ENCODE data around the gene HPS1. TPM values are rescaled to one million over a fixed set of nuclear protein-coding genes. Genes with fewer than 3 reads are reported as not detected.
A peak's percentile ranks its signal among the peaks of the same experiment; 100 is the strongest.

The HPS1 gene
- total RNA-seq, 1 donor from 2014 or later: 35.0 TPM

DNA sequence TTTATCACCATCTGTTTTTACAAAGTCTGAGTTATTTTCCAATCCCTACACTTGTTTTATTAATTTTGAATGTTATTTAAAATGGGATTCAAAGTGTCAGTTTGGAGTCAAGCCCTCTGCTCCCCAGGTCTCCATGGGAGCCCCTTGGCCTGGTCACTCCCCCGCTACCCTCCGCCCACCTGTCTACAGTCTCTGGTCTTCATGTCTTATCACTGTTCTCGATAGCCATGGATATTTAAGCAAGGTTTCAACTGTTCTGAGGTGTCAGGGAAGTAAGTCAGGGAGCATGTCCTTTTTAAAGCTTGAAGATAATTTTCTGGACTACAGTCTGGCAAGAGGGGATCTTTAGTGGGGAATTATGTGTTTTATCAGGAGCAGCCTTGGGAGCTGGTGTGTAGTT is 19.1 kb upstream of the HPS1 start:
- DNase-seq (ENCODE audit: low read depth): no peak

DNA sequence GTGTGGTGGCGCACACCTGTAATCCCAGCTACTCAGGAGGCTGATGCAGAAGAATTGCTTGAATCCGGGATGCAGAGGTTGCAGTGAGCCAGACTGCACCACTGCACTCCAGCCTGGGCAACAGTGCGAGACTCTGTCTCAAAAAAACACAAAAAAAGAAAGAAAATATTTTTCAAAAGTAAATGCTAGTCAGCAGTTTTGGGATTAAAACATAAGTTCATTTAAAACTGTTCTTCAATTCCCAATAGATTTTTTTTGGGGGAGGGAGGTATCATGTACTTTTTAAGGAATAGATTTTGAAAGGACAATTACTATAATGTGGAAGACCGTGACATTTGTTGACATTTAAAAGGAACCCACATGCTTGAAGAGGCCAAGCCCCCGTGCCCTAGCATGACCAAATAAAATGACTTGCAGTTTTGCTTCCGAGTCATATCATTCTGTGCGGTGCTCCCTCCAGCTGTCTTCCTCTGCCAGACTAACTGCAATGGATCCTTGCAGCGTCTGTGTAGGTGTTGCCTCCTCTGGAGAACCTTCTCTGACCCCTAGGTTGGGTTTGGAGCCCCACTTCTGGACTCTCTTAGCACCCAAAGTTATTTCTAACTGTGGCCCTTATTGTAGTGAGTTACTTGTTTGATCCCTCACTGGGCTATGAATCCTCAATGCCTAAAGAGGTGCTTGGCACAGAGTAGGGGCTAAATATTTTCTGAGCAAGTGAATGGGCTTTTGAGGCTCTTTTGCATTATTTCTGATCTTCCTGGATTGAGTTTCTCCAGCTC is 17.4 kb upstream of the HPS1 start:
- no peak for DNase-seq (ENCODE audit: low read depth)

DNA sequence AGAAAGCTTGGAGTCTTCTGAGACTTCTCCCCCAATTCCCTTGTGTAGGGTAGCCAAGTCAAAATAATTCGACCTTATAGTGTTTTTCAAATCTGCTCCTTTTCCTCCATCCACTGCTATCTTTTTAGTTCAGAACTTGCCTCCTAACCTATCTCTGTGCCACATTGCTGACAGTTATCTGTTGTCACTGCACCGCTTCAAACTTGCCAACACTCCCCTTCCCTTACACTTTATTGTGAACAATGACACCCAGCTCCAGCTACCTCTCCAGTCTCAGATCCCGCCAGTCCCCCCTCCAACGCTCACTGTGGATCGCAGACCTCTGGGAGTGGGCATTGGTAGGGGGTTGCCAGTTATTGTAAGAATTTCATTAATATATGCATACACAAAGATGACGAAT is 16.3 kb upstream of the HPS1 start:
- no peak for DNase-seq (ENCODE audit: low read depth)

DNA sequence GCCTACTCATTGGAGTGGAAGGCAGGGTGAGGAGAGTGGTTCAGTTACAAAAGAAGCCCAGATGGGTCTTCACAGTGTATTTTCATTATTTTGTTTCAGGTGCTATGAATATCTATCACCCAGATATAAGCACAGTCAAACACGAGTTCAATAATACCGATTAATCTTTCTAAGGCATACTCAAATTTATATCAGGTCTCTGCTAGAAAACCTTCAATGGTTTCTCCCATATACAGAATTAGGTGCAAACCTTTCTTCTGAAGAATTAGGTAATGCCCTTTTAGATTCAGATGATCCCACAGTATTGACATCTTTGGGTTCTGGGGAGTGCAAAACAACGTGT is 14.7 kb upstream of the HPS1 start:
- no peak for DNase-seq (ENCODE audit: low read depth)

DNA sequence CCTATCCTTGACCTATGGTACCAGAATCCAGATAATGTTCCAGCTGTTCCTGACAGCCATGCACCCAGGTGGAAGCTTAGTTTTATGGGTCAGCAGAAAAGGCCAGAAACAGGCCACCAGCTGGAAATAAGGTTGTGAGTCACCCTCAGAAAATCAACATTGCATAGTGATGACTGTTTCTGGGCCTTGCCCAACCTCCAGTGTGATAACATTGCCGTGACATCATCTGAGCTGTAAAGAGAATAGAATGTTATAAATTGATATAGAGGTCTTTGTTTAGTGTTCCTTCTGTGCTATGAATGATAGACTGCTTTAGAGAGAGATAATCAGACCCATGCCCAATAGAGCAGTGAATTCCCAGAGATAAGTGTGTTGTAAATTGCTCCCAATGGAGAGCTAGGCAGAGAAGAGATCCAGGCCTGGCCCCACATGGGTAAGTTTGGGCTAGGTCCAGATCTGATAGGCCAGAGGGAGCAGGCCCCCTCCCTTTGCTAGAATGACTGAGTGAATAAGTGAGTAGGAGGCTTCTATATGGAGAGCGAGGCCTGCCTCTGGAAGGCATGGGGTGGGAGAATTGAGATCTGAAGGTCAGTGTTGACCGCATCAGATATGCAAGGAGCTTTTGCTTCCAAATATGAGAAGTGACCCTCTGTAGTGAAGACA is 14.2 kb upstream of the HPS1 start:
- peak; percentile 84 for DNase-seq (ENCODE audit: low read depth)

DNA sequence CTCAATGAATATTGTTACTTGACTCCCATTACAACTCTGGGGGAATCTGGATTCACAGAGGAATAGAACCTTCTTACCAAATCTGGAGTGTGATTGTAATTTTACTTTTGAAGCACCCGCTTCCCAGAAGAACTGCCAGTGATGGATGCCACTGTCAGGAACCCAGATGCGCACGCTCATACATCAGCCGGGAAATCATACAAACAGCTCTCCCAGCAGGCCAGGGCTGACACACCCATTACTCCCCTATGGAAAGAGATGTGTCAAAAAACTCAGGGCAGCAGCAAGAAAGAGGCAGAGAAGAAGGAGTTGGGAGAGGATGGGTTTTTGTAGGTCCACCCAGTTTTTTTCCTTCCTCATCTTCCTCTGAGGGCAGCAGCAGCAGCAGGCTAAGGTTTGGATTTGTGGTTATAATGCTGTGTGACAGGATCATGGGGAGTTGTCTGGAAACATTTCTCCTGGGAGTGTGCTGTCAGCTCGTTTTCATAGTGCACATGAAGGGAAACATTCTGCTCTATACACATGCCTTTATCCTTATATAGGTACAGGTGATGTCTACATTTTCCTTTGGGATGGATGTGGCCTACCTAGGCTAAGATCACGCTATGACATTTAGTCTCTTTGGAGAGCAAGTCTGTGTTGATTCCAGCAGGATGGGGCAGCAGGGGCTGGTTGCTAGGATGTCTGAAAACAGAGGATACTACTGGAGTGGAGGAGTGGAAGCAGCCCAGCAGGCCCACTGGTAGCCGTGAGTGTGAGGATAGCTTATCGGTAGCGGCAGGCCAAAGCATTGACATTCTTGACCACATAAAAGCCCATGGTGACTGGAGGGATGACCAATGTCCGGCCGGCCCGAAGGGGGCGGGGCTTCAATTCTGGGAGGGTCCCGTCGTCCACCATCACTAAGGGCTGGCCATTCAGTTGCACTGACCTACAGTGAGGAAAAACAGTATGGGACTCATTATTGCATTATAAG is 12.4 kb upstream of the HPS1 start:
- DNase-seq (ENCODE audit: low read depth): no peak

DNA sequence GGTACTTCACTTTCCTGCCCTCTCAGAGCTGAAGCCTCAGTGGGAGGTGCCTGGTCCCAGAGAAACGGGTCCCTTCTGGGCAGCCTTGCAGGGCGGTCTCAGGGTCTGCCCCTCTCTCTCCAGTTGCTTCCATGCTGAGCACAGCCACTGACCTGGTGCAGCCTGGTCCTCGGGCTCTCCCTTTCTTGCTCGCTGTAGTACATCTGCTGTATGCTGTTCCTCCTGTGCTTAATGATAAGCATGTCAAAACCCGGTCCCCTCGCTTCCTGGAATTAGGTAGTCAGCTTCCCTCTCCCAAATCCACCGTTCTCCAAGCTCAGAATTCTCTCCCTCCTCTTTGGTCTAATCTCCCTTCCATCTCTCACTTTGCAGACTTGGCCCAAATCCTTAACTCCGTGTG is 11.0 kb upstream of the HPS1 start:
- DNase-seq (ENCODE audit: low read depth): no peak

DNA sequence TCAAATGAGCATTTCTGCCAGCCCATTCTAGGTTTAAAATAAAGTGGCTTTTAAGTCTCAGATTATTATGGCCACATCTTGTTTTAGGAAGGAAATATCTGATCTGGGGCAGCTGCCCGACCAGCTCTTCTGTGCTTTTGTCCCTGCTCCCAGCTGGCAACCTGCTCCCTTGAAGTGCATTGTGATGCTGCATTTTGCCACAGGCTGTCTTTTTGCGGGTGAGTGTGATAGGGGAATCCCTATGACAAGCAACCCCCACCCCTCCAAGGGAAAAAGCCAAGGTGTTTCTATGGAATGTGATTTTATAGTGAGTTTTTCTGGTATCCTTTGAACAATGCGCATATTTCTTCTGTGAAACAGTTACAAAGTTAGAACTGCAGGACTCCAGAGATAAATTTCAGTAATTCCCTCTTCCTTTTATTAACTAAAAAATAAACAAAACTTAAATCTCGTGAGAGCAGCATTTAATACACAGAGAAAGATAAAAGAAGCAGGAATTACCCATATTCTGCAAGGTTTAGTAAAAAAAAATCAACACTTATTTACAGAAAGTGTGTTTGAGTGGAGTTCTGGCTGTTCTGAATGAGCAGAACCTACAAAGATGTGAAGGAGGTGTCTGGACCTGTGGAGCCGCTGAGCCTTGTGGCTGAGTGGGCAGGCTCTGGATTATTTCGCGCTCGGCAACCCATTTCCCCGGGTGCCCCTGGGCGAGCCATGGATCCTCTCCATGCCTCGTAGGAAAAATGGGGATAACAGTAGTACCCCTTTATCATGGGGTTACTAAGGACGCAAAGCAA is 10.1 kb upstream of the HPS1 start:
- DNase-seq (ENCODE audit: low read depth): no peak

DNA sequence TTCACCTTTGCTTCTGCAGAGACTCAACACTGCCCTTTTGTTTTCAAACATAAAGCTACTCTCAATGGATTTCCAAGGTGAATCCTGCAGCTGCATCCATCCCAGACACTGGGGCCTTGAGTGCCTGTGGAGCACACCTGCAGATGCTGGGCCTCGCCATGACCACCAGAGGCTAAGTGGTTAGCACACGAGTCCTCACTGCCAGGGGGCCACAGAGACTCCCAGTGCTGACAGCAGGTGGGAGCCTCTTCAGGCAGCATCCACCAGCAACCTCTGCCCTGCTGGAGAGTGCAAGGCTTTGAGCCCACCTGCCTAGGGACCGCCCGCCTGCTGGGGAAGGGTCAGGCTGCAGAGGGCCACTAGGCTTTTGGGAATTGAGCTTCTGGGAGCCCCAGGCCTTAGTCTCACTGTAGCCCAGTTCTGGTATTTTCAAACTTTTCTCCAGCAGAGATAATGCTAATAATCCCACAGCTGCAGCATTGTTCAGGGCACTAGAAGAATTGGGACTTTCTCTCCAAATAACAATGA is 9.4 kb upstream of the HPS1 start:
- no peak for DNase-seq (ENCODE audit: low read depth)

DNA sequence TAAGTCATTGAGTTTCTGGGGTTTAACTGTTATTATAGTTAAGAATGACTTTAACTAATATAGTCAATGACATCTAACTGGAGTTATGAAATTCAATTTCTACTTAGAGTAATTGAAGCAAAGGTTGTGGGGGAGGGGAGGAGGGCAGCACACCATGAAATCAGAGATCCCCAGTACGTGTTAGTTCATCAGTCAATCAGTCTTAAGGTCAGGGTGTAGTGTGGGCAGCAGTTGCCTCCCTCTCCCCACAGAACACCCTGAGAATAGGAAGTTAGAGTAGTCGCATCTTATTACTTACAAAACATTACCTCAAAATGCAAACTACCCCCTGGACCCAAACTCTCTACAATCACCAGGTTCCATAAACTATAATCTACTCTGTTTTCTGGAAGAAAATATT is 7.0 kb upstream of the HPS1 start:
- DNase-seq (ENCODE audit: low read depth): no peak

DNA sequence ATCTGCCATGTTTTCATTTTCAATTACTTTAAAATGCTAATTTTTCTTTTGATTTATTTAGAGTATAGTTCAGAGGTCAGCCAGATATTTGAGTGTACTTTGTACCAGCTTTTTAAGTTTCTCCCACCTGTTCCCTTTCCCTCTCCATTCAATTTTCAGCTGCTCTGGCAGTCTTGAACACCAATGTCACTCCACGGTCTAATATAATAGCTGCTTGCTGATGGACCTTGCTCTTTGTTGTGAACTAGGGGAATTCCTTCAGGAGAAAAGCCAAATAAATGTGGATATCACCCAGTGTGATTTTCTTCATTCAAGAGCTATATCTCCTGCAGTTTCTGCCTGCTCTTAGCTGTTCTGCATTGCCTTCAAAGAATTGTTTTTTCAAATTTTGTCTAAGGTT is 3.9 kb upstream of the HPS1 start:
- DNase-seq (ENCODE audit: low read depth): no peak

DNA sequence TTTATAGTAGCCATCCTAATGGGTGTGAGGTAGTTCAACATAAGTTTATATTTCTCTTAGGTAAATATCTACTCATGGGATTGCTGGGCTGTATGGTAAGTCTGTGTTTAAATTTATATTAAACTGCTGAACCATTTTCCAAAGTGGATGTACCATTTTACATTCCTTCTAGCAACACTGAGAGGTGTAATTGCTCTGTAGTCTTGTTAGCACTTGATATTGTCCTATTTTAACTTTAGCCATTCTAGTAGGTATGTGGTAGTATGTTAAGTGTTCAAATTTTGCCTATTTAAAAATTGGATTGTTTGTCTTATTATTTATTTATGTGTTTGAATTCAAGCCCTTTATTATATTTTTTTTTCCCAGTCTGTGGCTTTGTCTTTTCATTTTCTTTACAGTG is 2.6 kb upstream of the HPS1 start:
- no peak for DNase-seq (ENCODE audit: low read depth)

DNA sequence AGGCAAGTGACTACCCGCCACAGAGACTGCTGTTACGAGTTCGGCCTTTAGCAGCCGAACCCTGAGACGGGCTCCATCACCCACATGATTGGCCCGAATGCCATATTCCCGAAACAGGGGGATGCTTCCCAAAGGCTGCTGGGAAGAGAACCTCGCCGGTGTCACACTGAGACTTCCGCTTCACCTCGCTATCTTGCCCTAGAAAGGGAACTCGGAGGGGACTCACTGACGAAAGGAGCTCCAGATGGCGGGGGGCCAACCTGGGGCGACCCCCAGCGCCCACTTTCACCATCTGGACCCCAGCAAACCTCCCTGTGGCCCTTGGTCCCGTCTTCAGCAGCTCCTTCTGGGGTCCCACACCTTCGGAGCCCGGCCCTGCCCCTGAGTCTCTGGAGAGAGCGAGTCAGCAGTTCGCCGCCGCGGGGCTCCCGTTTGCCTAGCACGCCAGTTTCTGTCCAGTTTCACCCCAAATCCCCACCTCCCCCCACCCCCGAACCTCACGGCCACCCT is 529 bp downstream of the HPS1 start:
- DNase-seq (ENCODE audit: low read depth): peak; percentile 33

DNA sequence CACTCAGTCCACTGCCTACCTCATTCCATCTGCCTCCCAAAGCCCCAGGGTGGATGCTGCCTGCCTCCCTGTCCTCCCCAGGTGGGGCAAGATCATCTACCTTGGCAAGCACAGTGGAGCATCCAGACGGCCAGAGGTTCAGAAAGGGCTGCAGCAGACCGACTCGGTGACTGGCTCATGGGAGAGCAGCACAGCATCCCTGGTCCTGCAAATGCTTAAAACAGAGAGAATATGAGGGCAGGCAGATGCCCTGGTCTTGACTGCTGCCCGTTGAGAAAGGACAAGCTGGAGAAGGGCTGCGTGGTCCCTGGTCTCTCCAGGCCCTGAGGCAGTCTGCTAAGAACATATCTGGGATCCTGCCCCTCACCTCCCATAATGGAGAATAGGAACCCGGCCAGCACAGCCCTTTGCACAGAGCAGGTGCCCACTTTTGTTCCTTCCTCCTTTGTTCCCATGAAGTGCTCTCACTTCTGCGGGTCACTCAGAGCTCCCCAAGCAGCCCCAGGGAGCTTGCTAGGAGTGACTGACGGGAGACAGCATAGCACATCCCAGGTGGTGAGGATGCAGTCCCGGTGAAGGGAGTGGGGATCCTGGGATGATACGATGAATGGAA is 1.4 kb downstream of the HPS1 start:
- DNase-seq (ENCODE audit: low read depth): no peak

DNA sequence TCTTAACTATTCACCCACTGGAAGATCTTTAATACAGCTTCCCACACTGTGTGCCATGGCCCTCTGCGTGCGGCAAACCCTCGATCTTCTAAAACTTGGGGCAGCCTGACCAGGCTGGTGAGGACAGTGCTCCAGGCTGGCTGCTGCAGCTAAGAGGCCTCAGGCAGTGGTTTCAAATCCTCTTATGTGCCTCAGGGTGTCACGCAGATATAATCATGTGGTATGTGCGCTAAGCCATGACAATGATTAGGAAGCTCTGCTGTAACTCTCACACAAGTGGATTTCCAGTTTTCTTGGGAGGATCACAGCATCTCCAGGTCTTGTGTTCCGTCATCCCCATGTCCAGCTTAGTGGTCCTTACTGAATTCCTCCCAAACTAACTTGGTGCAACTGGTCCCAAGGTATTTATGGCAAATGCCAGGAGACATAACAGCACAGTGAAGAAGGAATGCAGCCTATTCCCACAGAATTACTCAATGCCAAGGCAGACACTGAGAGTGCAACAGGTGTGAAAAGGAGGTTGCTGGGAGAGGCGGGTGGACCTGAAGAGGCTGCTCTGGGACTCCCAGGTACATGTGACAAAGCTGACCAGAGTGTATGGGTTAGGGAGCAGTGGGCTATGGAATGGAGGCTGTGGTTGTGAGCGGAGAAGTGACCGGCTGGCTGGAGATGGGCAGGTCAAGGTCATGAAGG is 2.3 kb downstream of the HPS1 start:
- DNase-seq (ENCODE audit: low read depth): no peak

DNA sequence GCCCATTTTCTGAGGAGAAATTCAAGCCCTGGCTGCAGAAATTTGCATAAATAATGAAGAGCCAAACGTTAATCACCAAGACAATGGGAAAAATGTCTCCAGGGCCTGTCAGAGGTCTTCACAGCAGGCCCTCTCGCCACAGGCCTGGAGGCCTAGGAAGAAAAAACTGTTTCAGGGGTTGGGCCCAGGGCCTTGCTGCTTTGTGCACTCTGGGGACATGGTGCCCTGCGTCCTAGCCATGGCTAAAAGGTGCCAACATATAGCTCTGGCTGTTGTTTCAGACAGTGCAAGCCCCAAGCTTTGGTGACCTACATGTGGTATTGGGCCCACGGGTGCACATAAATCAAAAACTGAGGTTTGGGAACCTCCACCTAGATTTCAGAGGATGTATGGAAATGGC is 8.0 kb downstream of the HPS1 start:
- DNase-seq (ENCODE audit: low read depth): no peak

DNA sequence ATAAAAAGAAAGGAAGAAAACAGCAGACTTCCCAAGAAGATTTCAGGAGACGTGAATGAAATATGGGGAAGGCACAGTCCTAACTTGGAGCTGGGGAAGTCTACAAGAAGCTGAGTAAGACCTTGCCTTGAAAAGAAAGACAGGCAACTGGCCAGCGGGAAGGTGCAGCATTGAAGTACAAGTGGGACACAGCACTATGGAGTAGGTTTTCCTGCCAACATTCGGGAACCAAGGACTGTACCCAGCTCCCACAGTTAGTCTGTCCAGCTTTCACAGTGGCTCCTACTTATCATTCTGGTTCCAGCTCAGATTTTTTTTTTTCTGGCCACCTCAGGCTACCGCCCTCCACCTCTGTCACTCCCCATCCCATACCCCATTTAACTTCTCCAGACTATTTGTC is 10.0 kb downstream of the HPS1 start:
- no peak for DNase-seq (ENCODE audit: low read depth)

DNA sequence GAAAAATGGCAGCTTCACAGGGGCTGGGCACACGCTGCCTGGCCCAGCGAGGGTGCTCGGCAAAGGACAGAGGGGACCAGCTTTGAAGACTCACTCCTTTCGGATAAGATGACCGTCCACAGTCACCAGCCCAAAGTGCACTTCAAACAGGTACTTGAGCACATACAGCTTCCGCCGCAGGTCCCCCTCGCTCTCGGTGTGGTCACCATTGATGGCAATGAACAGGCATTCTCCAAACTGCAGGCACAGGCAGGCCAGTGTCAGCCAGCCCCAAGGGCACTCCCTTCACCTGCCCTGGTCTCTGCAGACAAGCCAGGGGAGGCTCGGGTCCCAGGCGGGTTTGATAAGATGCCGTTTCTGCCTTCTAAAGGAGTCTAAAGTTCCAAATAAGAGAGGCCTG is 11.6 kb downstream of the HPS1 start:
- no peak for DNase-seq (ENCODE audit: low read depth)

DNA sequence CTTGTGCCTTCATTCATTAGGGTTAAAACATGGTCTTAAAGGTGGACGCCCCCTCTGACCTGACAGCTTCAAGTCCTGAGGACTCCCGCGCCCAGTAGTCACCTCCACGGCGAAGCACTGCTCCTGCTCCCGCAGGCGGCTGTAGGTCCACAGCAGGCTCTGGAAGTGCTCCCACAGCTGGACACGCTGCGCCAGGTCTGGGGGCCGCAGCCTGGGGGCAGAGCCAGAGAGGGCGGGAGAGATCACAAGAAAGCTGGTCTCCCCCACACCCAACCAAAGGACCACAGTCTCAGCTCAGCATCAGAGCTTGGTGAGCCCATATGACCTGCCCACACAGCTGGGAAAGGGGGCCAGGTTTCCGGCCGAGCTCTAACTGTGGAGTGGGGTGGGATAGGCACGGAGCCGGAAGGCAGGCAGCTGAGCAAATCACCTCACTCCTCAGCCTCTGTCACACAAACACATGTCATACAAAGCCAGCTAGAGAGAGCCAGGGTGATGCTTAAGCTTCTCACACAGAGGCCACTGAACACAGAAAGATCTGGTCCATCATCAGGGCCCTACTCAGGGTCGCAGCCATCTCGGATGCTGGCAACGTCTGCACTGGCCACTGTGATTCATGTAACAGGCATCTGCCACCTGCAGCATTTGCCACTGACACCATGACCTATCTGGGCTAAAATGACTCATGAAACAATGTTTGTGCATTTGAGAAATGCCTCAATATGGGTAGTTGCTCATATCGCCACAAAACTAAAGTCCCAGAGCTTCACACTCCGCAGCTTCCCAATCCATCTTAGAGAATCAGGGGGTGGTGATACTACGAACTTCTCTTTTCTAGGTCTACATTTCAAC is 12.6 kb downstream of the HPS1 start:
- peak; percentile 56 for DNase-seq (ENCODE audit: low read depth)

All from myocyte (in vitro differentiated cells).